Measurements from ENCODE around the gene CBX1. TPM values are rescaled to one million over a fixed set of nuclear protein-coding genes. Genes with fewer than 3 reads are reported as not detected.

The CBX1 gene
- total RNA-seq, 1 experiment from 2014 or later: 157 TPM

DNA sequence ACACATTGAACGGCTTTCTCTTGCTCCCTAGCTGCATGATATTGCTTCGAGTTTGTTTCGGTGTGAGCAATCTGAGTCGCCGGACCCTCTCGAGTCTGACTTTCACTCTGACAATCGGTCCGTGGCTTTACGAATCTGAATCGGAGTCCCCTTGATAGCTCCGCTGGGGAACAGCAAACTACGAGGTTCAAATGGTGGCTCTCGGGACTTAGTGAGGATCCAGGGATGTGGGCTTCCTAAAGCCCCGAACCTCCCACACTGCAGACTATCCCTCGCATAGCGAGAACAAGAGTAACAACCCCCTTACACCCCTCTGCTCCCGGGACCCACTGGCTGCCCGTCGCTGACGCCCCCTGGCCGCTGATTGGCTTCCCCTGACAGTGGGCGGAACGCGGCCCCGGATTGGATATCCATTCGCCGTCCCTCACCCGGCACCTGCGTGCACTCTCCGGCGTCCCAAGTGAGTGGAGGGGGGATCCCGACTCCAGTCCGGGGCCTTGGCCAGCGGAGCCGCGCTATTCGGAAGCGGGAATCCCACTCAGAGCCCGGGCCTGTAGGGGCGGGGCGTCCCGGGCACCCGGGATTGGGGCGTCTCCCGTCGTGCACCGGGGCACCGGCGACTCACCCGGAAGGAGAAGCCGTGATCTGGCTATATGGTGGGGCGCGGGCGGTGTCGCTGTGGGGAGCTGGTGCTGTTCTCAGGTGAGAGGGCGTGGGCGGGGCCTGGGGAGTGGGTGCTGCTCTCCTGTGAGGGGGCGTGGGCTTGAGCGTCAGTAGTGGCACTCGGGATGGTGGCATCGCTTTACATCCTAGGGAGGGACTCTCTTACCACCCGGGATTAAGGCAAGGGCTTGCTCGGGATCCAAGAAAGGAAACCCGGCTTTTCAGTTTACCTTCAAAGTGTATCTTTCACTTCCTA, 6.1 kb upstream of the CBX1 start, which contains the start of gene SNX11:
Gene SNX11, plus strand, starts transcription at position 630 of the 919 bp plus-strand sequence. CDS start 4,278 bp downstream, outside the sequence.
- Histone ChIP-seq H3K27ac (ENCODE audit: low read length) (peak within 1 kb of the TSS; percentile 96), H3K4me1 (ENCODE audit: control insufficient read depth, insufficient read depth, low read length) (peaks cover 5% of the 10 kb centered on the region; the same call in 1 of the 2 replicates), H3K27me3 (ENCODE audit: control insufficient read depth, insufficient read depth, low read length) (no peaks in the 10 kb centered on the region), H3K4me3 (ENCODE audit: low read depth in 2 of 2, low read length in 2 of 2) (peak within 1 kb of the TSS; percentile 95 to 97), H3K36me3 (ENCODE audit: control insufficient read depth, insufficient read depth, low read length) (peaks cover 3% of the 10 kb centered on the region; the same call in 1 of the 2 replicates), H3K9me3 (ENCODE audit: control insufficient read depth, insufficient read depth, low read depth, low read length) (no peaks in the 10 kb centered on the region)
- intact Hi-C loops (cut with micrococcal nuclease; ENCODE audit: unreplicated experiment): no loop called here
- ChIA-PET POLR2A (interaction anchor here (0.5 to 1.0 kb wide), 4 partner anchors 12 to 254 kb away, joined by 3 read pairs; no protein-coding TSS in a partner anchor), CTCF (interaction anchor here (0.5 to 1.4 kb wide), 6 partner anchors 10 to 82 kb away, joined by 3 to 8 read pairs (median 4); no protein-coding TSS in a partner anchor)
- ATAC-seq (peak; percentile 99), DNase-seq (ENCODE audit: low read depth, low spot score) (peak; percentile 30)
- TSS peak; percentile 88 for BruUV-seq (replicated peaks)
- in situ Hi-C loops (cut with HindIII; ENCODE audit: low pct_unique_long_range_greater_than_20kb, low sequenced_read_pairs): no loop called here
- TF ChIP-seq POLR2AphosphoS5 (IDR thresholded peaks at IDR 0.05; ENCODE audit: low read depth, low read length): no peak; the same call in 1 of the 2 replicates
- TF ChIP-seq CTCF (IDR thresholded peaks at IDR 0.05): no peak
- TF ChIP-seq SIN3A (IDR thresholded peaks at IDR 0.05; ENCODE audit: borderline replicate concordance, insufficient read depth, low read depth, low read length): 0 out of 2 replicates have a peak, but pooled peaks have one; percentile 69
- no peak for TF ChIP-seq TCF7L2 (IDR thresholded peaks at IDR 0.05; ENCODE audit: low read depth, low read length)
- no peak for TF ChIP-seq REST (IDR thresholded peaks at IDR 0.05; ENCODE audit: insufficient read depth in 1 of 2, low read depth in 2 of 2, low read length in 1 of 2)

GRCh38 chr17:48106802-48107136, 5.5 kb upstream of the CBX1 start:
- ChIA-PET POLR2A (interaction anchor here (0.6 to 0.9 kb wide), 2 partner anchors 12 to 63 kb away, joined by 3 read pairs; no protein-coding TSS in a partner anchor), CTCF (interaction anchor here (0.8 kb wide), 1 partner anchor 25 kb away, joined by 3 read pairs; no protein-coding TSS in a partner anchor)
- Histone ChIP-seq H3K4me1 (ENCODE audit: control insufficient read depth, insufficient read depth, low read length) (peaks cover 5% of the 10 kb centered on the region; the same call in 1 of the 2 replicates), H3K4me3 (ENCODE audit: low read depth in 2 of 2, low read length in 2 of 2) (peak overlapping the region; percentile 95 to 97), H3K27me3 (ENCODE audit: control insufficient read depth, insufficient read depth, low read length) (no peaks in the 10 kb centered on the region), H3K27ac (ENCODE audit: low read length) (peak overlapping the region; percentile 96), H3K36me3 (ENCODE audit: control insufficient read depth, insufficient read depth, low read length) (peaks cover 3% of the 10 kb centered on the region; the same call in 1 of the 2 replicates), H3K9me3 (ENCODE audit: control insufficient read depth, insufficient read depth, low read depth, low read length) (no peaks in the 10 kb centered on the region)
- TF ChIP-seq SIN3A (IDR thresholded peaks at IDR 0.05; ENCODE audit: borderline replicate concordance, insufficient read depth, low read depth, low read length) (no peak), TCF7L2 (IDR thresholded peaks at IDR 0.05; ENCODE audit: low read depth, low read length) (no peak), REST (IDR thresholded peaks at IDR 0.05; ENCODE audit: insufficient read depth in 1 of 2, low read depth in 2 of 2, low read length in 1 of 2) (no peak), POLR2AphosphoS5 (IDR thresholded peaks at IDR 0.05; ENCODE audit: low read depth, low read length) (no peak), CTCF (IDR thresholded peaks at IDR 0.05) (no peak)
- intact Hi-C loops (cut with micrococcal nuclease; ENCODE audit: unreplicated experiment): no loop called here
- DNase-seq (ENCODE audit: low read depth, low spot score) (no peak), ATAC-seq (peak; percentile 8)
- in situ Hi-C loops (cut with HindIII; ENCODE audit: low pct_unique_long_range_greater_than_20kb, low sequenced_read_pairs): no loop called here
- BruUV-seq (replicated peaks): TSS peak; percentile 98
